Embryonic facial prominence (tissue), 1 donor: ENCODE data around the gene NFIX.
"Not testable (repeated sequence)": the region's sequence is repeated elsewhere in the genome, so short reads cannot be mapped to it uniquely, and the experiment has no call there.

Experiments
- DNase-seq: peaks from one replicate; pipeline ENCODE4 v3.0.0-alpha.2; 2016; ENCODE audit errors: extremely low spot score

The NFIX gene

GRCh38 chr19:12994701-12995595 lies at the start of gene NFIX:
TSS of gene NFIX (plus strand) at chr19:12995475. CDS start at chr19:12995838, 363 bp downstream.
- DNase-seq: no peak

DNA sequence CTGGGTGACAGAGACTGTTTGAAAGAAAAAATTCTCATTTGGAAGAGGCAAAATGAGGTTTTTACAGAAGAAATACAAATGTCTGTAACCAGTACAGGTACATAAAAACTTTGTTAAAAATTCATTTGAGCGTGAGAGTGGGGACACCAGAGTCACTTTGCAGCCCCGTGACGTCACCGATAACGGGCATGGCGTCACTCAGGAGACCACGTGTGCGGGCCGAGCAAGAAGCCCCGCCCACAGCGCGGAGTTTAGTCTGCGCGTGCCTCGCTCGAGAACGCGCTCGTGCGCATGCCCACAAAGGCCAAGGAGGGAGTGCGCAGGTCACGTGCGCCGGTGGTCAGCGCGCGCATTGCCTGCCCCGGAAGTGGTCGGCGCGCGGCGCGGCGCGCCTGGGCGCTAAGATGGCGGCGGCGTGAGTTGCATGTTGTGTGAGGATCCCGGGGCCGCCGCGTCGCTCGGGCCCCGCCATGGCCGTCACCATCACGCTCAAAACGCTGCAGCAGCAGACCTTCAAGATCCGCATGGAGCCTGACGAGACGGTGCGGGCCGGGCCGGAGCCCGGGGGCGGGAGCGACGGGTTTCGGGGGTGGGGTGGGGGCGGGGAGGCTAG lies 49.7 kb upstream of the NFIX start, which contains the start of gene RAD23A:
Gene RAD23A, plus strand, starts transcription at position 384 of the 613 bp plus-strand sequence. Its CDS starts 87 bp downstream, at position 471.
- DNase-seq: peak; percentile 94

- no peak for DNase-seq
Measured at GRCh38 chr19:12946092-12946721, 49.1 kb upstream of the NFIX start.

- no peak for DNase-seq
Measured at GRCh38 chr19:12946731-12947496, 48.4 kb upstream of the NFIX start.

GRCh38 chr19:12947702-12948611 lies 47.3 kb upstream of the NFIX start:
- no peak for DNase-seq

DNA sequence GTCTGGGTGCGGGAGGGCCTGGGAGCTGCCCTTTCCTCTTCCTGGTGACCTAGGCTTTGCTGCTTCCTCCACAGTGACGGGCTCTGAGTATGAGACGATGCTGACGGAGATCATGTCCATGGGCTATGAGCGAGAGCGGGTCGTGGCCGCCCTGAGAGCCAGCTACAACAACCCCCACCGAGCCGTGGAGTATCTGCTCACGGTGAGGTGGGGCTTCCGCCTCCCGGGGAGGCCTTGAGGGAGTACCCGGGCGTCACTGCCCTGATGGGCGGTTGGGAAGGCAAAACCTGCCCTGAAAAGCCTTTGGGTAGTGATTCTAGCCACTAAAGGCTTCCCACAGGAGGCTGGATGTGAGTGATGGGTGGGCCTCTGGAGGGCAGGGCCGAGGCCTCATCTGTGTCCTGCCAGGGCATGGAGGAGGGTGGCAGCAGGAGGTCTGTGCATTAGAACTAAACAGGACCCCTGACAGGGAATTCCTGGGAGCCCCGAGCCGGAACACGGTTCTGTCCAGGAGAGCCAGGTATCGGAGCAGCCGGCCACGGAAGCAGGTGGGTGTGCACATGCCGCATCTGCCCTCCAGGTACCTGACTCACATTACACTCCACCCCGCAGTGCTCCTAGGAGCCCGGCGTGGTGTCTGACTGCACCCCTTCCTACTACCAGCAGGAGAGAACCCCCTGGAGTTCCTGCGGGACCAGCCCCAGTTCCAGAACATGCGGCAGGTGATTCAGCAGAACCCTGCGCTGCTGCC lies 46.5 kb upstream of the NFIX start:
- no peak for DNase-seq

DNA sequence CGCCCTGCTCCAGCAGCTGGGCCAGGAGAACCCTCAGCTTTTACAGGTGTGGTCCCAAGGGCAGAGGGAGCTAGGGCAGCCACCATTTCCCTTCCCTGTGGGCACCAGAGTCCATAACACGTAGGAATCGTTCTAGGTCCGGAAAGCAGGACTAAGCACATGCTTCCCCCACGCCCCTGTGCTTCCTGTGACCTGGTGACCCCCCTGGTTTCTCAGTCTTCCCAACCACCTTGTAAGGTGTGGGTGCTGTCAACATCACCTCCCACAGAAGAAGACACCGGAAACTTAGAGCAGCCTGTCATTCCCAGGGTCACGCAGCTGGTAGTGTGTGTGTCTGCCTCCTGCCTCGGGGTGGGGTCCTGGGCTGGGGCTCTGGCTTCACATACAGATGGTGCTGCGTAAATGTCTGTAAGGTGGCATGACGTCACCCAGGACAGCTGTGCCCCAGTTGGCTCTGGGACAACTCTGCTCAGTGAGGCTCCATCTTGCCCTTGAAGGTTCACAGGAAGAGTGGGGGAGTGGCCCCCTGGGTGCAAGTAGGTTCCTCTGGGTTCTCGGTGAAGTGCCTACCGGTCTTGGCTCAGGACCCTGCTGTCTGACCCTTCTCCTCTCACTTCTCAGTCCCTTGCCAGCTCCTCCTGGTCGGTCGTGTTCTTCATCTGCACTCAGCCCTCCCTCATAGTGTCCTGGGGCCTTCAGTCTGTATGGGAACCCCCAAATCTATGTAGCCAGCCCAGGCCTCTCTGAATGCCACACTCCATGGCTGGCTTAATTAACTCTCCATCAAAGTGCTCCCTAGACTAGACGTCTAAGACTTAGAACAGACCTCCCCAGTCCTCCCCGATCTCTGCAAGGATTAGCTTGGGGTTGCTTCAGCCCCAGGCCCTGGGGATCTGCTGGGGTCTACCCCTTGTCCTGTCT lies 45.7 kb upstream of the NFIX start:
- DNase-seq: no peak

DNA sequence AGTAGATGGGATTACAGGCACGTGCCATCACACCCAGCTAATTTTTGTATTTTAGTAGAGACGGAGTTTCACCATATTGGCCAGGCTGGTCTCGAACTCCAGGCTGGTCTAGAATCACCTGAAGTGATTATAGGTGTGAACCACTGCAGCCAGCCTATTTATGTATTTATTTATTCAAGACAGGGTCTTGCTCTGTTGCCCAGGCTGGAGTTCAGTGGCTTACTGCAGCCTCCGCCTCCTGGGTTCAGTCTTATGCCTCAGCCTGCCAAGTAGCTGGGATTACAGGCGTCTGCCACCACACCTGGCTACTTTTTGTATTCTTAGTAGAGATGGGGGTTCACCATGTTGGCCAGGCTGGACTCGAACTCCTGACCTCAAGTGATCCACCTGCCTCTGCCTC lies 43.2 kb upstream of the NFIX start:
- DNase-seq: not testable (repeated sequence)

DNA sequence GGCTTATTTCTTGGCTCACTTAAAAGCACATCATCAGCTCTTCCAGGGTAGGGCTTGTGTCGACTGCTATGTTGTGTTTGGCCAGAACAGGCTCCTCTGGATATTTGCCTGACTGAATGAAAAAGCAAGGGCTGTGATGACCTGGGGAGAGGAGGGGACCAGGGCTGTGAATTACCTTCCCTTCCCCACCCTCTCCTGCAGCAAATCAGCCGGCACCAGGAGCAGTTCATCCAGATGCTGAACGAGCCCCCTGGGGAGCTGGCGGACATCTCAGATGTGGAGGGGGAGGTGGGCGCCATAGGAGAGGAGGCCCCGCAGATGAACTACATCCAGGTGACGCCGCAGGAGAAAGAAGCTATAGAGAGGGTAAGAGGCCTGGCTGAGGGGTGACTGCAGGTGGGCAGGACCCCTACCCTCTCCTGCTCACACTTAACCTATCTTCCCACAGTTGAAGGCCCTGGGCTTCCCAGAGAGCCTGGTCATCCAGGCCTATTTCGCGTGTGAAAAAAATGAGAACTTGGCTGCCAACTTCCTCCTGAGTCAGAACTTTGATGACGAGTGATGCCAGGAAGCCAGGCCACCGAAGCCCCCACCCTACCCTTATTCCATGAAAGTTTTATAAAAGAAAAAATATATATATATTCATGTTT lies 42.7 kb upstream of the NFIX start:
- DNase-seq: no peak

GRCh38 chr19:12953138-12953798 lies 42.0 kb upstream of the NFIX start:
- DNase-seq: no peak

- DNase-seq: no peak
Measured at GRCh38 chr19:12953799-12954611, 41.3 kb upstream of the NFIX start.

GRCh38 chr19:12954612-12954962 lies 40.7 kb upstream of the NFIX start:
- DNase-seq: no peak

DNA sequence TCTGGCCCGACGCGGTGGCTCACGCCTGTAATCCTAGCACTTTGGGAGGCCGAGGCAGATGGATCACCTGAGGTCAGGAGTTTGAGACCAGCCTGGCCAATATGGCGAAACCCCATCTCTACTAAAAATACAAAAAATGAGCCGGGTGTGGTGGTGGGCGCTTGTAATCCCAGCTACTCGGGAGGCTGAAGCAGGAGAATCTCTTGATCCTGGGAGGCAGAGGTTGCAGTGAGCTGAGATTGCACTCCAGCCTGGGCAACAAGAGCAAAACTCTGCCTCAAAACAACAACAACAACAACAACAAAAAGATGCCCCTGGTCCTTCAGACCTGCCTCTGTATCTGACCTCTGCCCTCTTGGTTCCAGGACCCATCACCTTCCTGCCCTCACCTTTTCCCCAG lies 39.7 kb upstream of the NFIX start:
- not testable (repeated sequence) for DNase-seq

DNA sequence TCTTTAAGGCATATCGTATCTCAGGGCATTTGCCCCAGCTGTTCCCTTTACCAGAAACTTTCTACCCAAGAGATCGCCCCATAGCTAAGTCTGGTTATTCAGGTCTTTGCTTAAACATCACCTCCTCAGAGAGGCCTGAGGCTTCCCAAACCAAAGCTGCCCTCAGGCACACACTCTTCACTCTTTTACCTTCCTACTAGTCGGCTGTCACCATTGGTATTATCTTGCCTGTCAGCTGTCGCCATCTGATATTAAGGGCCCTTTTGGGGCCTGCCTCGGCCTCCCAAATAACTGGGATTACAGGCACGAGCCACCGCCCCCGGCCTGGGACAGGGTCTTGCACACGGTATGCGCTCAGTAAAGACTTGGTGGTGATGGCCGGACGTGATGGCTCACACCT lies 39.3 kb upstream of the NFIX start:
- DNase-seq: no peak

DNA sequence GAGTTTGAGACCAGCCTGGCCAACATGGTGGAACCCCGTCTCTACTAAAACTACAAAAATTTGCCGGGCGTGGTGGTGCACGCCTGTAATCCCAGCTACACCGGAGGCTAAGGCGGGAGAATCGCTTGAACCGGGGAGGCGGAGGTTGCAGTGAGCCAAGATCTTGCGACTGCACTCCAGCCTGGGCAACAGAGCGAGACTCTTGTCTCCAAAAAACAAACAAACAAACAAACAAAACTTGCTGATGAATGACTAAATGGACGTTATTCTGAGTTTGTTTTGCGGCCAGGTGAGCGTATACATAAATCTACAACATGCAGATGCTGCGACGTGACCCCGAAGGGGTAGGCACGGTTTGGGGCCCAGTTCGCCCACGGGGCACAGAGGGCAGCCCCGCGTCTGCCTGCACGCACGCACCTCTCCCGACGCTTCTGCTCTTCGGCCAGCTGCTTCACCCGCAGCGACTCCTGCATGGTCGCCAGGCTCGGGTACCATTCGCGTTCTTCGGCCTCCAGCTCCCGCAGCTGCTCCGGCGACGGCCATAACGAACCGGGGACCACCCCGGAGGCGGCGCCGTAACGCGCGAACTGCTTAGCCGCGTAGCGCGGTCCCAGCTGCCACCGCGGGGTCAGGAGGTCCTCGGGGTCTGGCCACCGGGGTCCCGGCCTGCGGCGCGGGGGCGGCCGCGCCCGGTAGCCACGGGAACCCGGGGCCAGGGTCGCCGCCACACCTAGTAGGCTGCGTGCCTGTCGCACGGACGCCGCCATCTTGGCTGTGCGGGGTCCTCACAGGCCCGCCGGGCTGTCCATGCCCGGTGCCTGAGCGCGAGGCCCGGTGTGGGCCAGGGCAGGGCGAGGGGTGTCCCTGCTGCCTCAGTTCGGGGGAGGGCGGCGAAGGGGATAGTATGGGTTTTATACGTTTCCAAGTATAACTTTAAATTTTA lies 38.6 kb upstream of the NFIX start, which contains the start of gene GADD45GIP1:
Gene GADD45GIP1, minus strand, starts transcription at position 778 of the 943 bp plus-strand sequence. Its CDS starts 11 bp downstream, at position 767.
- no peak for DNase-seq
